OCI-LY7 (cell line): ENCODE results near the gene TRIM25. TPM values are rescaled to one million over a fixed set of nuclear protein-coding genes. Genes with fewer than 3 reads are reported as not detected.

Source experiments
- BruUV-seq: library from RNA; stranded (reverse); fragments of 400-500 nt; replicated peaks from 2 replicates; lab custom pipeline; 2021; lab: Mats Ljungman, UMichigan
- CTCF ChIA-PET: fragments of 300-600 bp; sonication (Branson Sonifier 250); formaldehyde crosslinking; loops from one replicate; lab custom pipeline; 2022; ENCODE audit warnings: antibody characterized with exemption; ENCODE audit not compliant: unreplicated experiment; lab: Charles Lee
- POLR2A ChIA-PET: fragments of 300-600 bp; sonication (Branson Sonifier 250); formaldehyde crosslinking; loops from one replicate; lab custom pipeline; 2022; ENCODE audit warnings: antibody characterized with exemption; lab: Charles Lee
- DNase-seq: peaks from one replicate; pipeline ENCODE4 v3.0.0-alpha.2; 2015; ENCODE audit warnings: low spot score
- H2AFZ ChIP-seq: fragments of 200-600 bp; sonication (generic), shearing (Covaris generic); 2 replicates; pipeline ENCODE4 v1.6.1; 2014; ENCODE audit warnings: mild to moderate bottlenecking, antibody characterized with exemption, low read length, moderate library complexity
- H3K27ac ChIP-seq: fragments of 200-600 bp; sonication (generic); 2 replicates; pipeline ENCODE4 v1.5.1; 2014; ENCODE audit warnings: mixed run types, low read depth, mild to moderate bottlenecking, moderate library complexity, low read length, inconsistent platforms; ENCODE audit not compliant: poor library complexity, severe bottlenecking
- H3K36me3 ChIP-seq: fragments of 200-600 bp; sonication (generic); 2 replicates; pipeline ENCODE4 v1.6.1; 2014; ENCODE audit warnings: mild to moderate bottlenecking, antibody characterized with exemption, low read length, moderate library complexity, mixed read lengths; ENCODE audit not compliant: insufficient read depth
- H3K4me1 ChIP-seq: fragments of 200-600 bp; sonication (generic); 2 replicates; pipeline ENCODE4 v1.5.1; 2014; ENCODE audit warnings: mild to moderate bottlenecking, low read length; ENCODE audit not compliant: insufficient read depth, poor library complexity, severe bottlenecking
- H3K4me2 ChIP-seq: fragments of 200-600 bp; sonication (generic); 2 replicates; pipeline ENCODE4 v1.6.1; 2014; ENCODE audit warnings: mild to moderate bottlenecking, low read length
- H3K4me3 ChIP-seq: fragments of 200-600 bp; sonication (generic); 2 replicates; pipeline ENCODE4 v1.5.1; 2014; ENCODE audit warnings: mild to moderate bottlenecking, low read depth, low read length; ENCODE audit not compliant: poor library complexity, severe bottlenecking
- H3K79me2 ChIP-seq: fragments of 200-600 bp; sonication (generic); 2 replicates; pipeline ENCODE4 v1.6.1; 2016; ENCODE audit warnings: low read depth, mild to moderate bottlenecking, low read length, moderate library complexity, mixed read lengths; ENCODE audit not compliant: insufficient read depth
- H3K9me2 ChIP-seq: fragments of 200-600 bp; sonication (generic); 2 replicates; pipeline ENCODE4 v1.6.1; 2016; ENCODE audit warnings: mild to moderate bottlenecking, low read length, mixed read lengths; ENCODE audit not compliant: insufficient read depth
- H3K9me3 ChIP-seq: fragments of 200-600 bp; sonication (generic); 2 replicates; pipeline ENCODE4 v1.6.1; 2014; ENCODE audit warnings: mild to moderate bottlenecking, mixed run types, low read length, mixed read lengths
- H4K20me1 ChIP-seq: fragments of 200-600 bp; sonication (generic); 2 replicates; pipeline ENCODE4 v1.6.1; 2014; ENCODE audit warnings: mild to moderate bottlenecking, antibody characterized with exemption, low read length, moderate library complexity, mixed read lengths; ENCODE audit not compliant: insufficient read depth
- CTCF ChIP-seq: fragments of 200-600 bp; sonication (generic); conservative IDR thresholded peaks from 2 replicates; pipeline ENCODE4 v1.5.1; 2014; ENCODE audit warnings: mild to moderate bottlenecking, antibody characterized with exemption, low read length, moderate library complexity, mixed read lengths
- EZH2phosphoT487 ChIP-seq: fragments of 200-600 bp; sonication (generic); IDR thresholded peaks from 2 replicates; pipeline ENCODE4 v1.6.1; 2018; ENCODE audit warnings: low read depth, borderline replicate concordance, mild to moderate bottlenecking, mixed run types, antibody characterized with exemption, low read length, moderate library complexity, mixed read lengths
- intact Hi-C: fragments of 100-400 bp; cut with micrococcal nuclease; formaldehyde crosslinking; loops from one replicate; pipeline ENCODE4 v1.10.0; 2022; ENCODE audit not compliant: unreplicated experiment
- total RNA-seq, 2 experiments: library from RNA; depleted of rRNA in 1 of 2; stranded (reverse); fragments of >200 nt in 1 of 2; shearing (Covaris generic) in 1 of 2; gene quantifications; 2 replicates each; pipeline ENCODE4 v1.2.3, GENCODE V29; 2014 to 2022

The TRIM25 gene
- total RNA-seq, 2 experiments from 2014 or later = 7.8 to 14.2 TPM

DNA sequence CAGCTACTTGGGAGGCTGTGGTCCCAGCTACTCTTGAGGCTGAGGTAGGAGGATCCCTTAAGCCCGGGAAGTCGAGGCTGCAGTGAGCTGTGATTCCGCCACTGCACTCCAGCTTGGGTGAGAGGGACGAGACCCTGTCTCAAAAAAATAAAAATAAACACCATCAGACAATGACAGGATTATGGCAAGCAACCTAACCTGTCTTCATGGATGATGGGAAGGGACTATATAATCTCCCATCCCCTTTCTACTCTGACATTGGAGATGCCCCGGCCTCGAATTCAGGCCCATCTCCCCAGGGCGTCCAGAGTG is 893 bp downstream of the TRIM25 start:
- ChIA-PET CTCF (no interaction called here), POLR2A (interaction anchor here (0.5 to 1.0 kb wide), 2 partner anchors 11 to 1120 kb away, joined by 3 read pairs; no protein-coding TSS in a partner anchor)
- DNase-seq = no peak
- Histone ChIP-seq H3K4me1 (peaks cover 43% of the 10 kb centered on the region), H3K4me3 (peak overlapping the region; percentile 70), H3K9me2 (no peaks in the 10 kb centered on the region), H3K9me3 (peaks cover 5% of the 10 kb centered on the region; the same call in 1 of the 2 replicates), H3K36me3 (no peaks in the 10 kb centered on the region), H4K20me1 (no peaks in the 10 kb centered on the region), H3K27ac (no peak overlapping the region), H3K79me2 (no peaks in the 10 kb centered on the region), H2AFZ (peak overlapping the region; percentile 97; the same call in 1 of the 2 replicates), H3K4me2 (peak overlapping the region; percentile 97)
- no peak for TF ChIP-seq EZH2phosphoT487
- no peak for TF ChIP-seq CTCF
- BruUV-seq = no TSS peak
- intact Hi-C loops = loop anchor here (5.0 kb wide), 1 partner anchor 81 kb away; the partner anchor contains the start of genes C17orf67 and DGKE

GRCh38 chr17:56912105-56912999 is 1.5 kb downstream of the TRIM25 start:
- CTCF ChIA-PET = no interaction called here
- Histone ChIP-seq H3K9me2 (no peaks in the 10 kb centered on the region), H3K4me2 (peak overlapping the region; percentile 97), H3K79me2 (no peaks in the 10 kb centered on the region), H4K20me1 (no peaks in the 10 kb centered on the region), H2AFZ (peak overlapping the region; percentile 97; the same call in 1 of the 2 replicates), H3K36me3 (peaks cover 3% of the 10 kb centered on the region; the same call in 1 of the 2 replicates), H3K4me3 (peak overlapping the region; percentile 70), H3K27ac (no peak overlapping the region), H3K4me1 (peaks cover 49% of the 10 kb centered on the region), H3K9me3 (no peaks in the 10 kb centered on the region; the same call in 1 of the 2 replicates)
- BruUV-seq = TSS peak; percentile 34
- intact Hi-C loops = loop anchor here (5.0 kb wide), 1 partner anchor 80 kb away; the partner anchor contains the start of genes C17orf67 and DGKE
- POLR2A ChIA-PET = interaction anchor here (0.5 to 1.0 kb wide), 3 partner anchors 10 to 1121 kb away, joined by 3 read pairs; no protein-coding TSS in a partner anchor
- TF ChIP-seq EZH2phosphoT487 (no peak), CTCF (no peak)
- no peak for DNase-seq
